HL-60/S4 (cell line): ENCODE results near the gene BYSL.

Source experiments
- in situ Hi-C: fragments of 300-500 bp; cut with MboI; formaldehyde crosslinking; loops from 2 replicates; pipeline ENCODE4 v1.14.3; 2022; ENCODE audit warnings: low sequenced_read_pairs

The BYSL gene

GRCh38 chr6:41920921-41921711 lies at the start of gene BYSL, which contains the start of gene MED20:
TSS of gene BYSL (plus strand) at chr6:41921499. CDS start at chr6:41921563, 64 bp downstream.
TSS of gene MED20 (minus strand) at chr6:41921139. CDS start at chr6:41921018, 121 bp downstream.
- in situ Hi-C loops = no loop called here

GRCh38 chr6:41871691-41872090 lies 49.6 kb upstream of the BYSL start:
- in situ Hi-C loops = no loop called here

- in situ Hi-C loops = no loop called here
Measured at GRCh38 chr6:41872147-41872546, 49.2 kb upstream of the BYSL start.

GRCh38 chr6:41874741-41875140 lies 46.6 kb upstream of the BYSL start:
- in situ Hi-C loops = no loop called here

- in situ Hi-C loops = no loop called here
Measured at GRCh38 chr6:41877051-41877680, 44.1 kb upstream of the BYSL start.

- in situ Hi-C loops = no loop called here
Measured at GRCh38 chr6:41878246-41878645, 43.1 kb upstream of the BYSL start.

- in situ Hi-C loops = no loop called here
Measured at GRCh38 chr6:41878961-41879405, 42.3 kb upstream of the BYSL start.

- in situ Hi-C loops = no loop called here
Measured at GRCh38 chr6:41881506-41881905, 39.8 kb upstream of the BYSL start.

- in situ Hi-C loops = no loop called here
Measured at GRCh38 chr6:41884957-41885356, 36.3 kb upstream of the BYSL start.

GRCh38 chr6:41885930-41886329 lies 35.4 kb upstream of the BYSL start:
- in situ Hi-C loops = no loop called here

GRCh38 chr6:41887331-41887751 lies 34.0 kb upstream of the BYSL start:
- in situ Hi-C loops = no loop called here

- in situ Hi-C loops = no loop called here
Measured at GRCh38 chr6:41892921-41893564, 28.3 kb upstream of the BYSL start.

GRCh38 chr6:41894366-41895299 lies 26.7 kb upstream of the BYSL start:
- in situ Hi-C loops = no loop called here

GRCh38 chr6:41895300-41896233 lies 25.7 kb upstream of the BYSL start, which contains the start of gene USP49:
TSS of gene USP49 (minus strand) at chr6:41895375. CDS start at chr6:41806983, 88,392 bp downstream.
- in situ Hi-C loops = no loop called here

- in situ Hi-C loops = no loop called here
Measured at GRCh38 chr6:41896281-41896680, 25.0 kb upstream of the BYSL start.

- in situ Hi-C loops = loop anchor here (10.0 kb wide), 1 partner anchor 144 kb away; no protein-coding TSS in a partner anchor
Measured at GRCh38 chr6:41900861-41901260, 20.4 kb upstream of the BYSL start.

- in situ Hi-C loops = loop anchor here (10.0 kb wide), 1 partner anchor 143 kb away; no protein-coding TSS in a partner anchor
Measured at GRCh38 chr6:41901882-41902519, 19.3 kb upstream of the BYSL start.

- in situ Hi-C loops = loop anchor here (10.0 kb wide), 1 partner anchor 135 kb away; no protein-coding TSS in a partner anchor
Measured at GRCh38 chr6:41909727-41910126, 11.6 kb upstream of the BYSL start.

- in situ Hi-C loops = no loop called here
Measured at GRCh38 chr6:41914343-41914742, 7.0 kb upstream of the BYSL start.
